Lower lobe of right lung (tissue), 2 donors: Measurements from ENCODE around the gene ANO10. TPM values are rescaled to one million over a fixed set of nuclear protein-coding genes. Genes with fewer than 3 reads are reported as not detected.

Experiments used
- ATAC-seq, 2 donors: fragments of 200-7000 bp; cut with Tn5 transposase; one replicate each; pipeline ENCODE4 v1.9.1; 2020 to 2022; ENCODE audit warnings: mild to moderate bottlenecking in 2 of 2, moderate library complexity in 2 of 2
- DNase-seq: peaks from one replicate; pipeline ENCODE4 v3.0.0-alpha.2; 2020
- H3K27ac ChIP-seq: fragments of 200-600 bp; one replicate; pipeline ENCODE4 v1.8.0; 2022
- H3K27me3 ChIP-seq: fragments of 200-600 bp; one replicate; pipeline ENCODE4 v1.8.0; 2022; ENCODE audit warnings: low read depth
- H3K36me3 ChIP-seq: fragments of 200-600 bp; one replicate; pipeline ENCODE4 v1.8.0; 2022; ENCODE audit warnings: mild to moderate bottlenecking
- H3K4me1 ChIP-seq: fragments of 200-600 bp; one replicate; pipeline ENCODE4 v1.8.0; 2022
- H3K4me3 ChIP-seq: fragments of 200-600 bp; one replicate; pipeline ENCODE4 v1.8.0; 2022; ENCODE audit warnings: mild to moderate bottlenecking
- H3K9me3 ChIP-seq: fragments of 200-600 bp; one replicate; pipeline ENCODE4 v1.8.0; 2022
- intact Hi-C: fragments of 100-400 bp; cut with DNase I; formaldehyde crosslinking; loops from one replicate; pipeline ENCODE4 v1.11.0; 2022
- total RNA-seq: library from RNA; stranded (reverse); fragmentation: NEBNext Ultra II Directional; extraction: Animal tissue kit (Norgen Biotek cat#: 25700); gene quantifications from one replicate; pipeline ENCODE4 v1.2.1, GENCODE V29; 2021
- TF ChIP-seq, protein P1 (sequence below): fragments of 200-600 bp; IDR thresholded peaks from one replicate; pipeline ENCODE4 v1.8.0; 2022; ENCODE audit warnings: antibody characterized with exemption, mild to moderate bottlenecking
- donor health status: DM: no; HTN: yes; CAD: no; lungs with severe emphysema.

Gene ANO10
- total RNA-seq, 1 donor from 2014 or later: 32.3 TPM

DNA sequence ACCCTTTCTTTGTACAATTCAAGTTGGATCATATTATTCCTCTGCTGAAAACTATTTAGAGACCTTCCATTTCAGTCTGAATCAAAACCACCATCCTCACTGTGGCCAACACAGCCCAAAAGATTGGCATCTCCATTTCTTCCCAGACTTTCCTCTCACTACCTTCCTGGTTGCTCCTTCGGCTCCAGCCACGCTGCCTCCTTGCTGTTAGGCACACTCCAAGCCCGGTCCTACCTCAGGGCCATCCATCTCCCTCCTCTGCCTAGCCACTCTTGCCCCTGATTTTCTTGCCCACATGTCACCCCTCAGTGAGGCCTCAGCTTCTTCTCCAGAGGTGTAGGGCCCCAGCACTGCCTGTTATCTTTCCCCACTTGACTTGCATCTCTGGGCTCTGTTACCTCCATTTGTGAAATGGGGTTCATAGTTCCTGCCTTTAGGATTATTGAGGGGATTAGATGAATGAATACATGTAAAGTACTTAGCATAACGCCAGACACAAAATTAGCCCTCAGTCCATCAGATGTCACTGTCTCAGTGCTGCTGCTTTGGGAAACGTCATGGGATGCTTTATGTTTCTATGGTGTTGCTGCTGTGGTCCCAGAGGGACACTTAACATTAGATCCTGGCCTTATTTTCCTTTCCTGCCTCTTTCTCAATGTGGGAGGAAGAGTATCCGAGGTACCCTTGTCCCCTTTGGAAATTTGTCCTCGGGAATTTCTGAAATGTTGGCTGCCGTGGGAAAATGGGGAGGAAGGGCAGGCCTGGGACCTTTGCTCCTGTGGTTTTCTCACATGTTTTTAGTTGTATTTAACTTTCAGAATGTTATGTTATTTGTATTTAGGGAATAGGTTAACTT, 304.1 kb downstream of the ANO10 start:
- H3K27ac ChIP-seq: peak overlapping the region; percentile 25
- no peaks in the 10 kb centered on the region for H3K27me3 ChIP-seq
- H3K9me3 ChIP-seq: no peaks in the 10 kb centered on the region
- intact Hi-C loops: no loop called here
- H3K36me3 ChIP-seq: no peaks in the 10 kb centered on the region
- ATAC-seq (peak in 1 of 2 donors; percentile 9), DNase-seq (no peak)
- no peak overlapping the region for H3K4me3 ChIP-seq
- H3K4me1 ChIP-seq: peaks cover 57% of the 10 kb centered on the region
- TF ChIP-seq, protein P1, sequence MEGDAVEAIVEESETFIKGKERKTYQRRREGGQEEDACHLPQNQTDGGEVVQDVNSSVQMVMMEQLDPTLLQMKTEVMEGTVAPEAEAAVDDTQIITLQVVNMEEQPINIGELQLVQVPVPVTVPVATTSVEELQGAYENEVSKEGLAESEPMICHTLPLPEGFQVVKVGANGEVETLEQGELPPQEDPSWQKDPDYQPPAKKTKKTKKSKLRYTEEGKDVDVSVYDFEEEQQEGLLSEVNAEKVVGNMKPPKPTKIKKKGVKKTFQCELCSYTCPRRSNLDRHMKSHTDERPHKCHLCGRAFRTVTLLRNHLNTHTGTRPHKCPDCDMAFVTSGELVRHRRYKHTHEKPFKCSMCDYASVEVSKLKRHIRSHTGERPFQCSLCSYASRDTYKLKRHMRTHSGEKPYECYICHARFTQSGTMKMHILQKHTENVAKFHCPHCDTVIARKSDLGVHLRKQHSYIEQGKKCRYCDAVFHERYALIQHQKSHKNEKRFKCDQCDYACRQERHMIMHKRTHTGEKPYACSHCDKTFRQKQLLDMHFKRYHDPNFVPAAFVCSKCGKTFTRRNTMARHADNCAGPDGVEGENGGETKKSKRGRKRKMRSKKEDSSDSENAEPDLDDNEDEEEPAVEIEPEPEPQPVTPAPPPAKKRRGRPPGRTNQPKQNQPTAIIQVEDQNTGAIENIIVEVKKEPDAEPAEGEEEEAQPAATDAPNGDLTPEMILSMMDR: no peak

DNA sequence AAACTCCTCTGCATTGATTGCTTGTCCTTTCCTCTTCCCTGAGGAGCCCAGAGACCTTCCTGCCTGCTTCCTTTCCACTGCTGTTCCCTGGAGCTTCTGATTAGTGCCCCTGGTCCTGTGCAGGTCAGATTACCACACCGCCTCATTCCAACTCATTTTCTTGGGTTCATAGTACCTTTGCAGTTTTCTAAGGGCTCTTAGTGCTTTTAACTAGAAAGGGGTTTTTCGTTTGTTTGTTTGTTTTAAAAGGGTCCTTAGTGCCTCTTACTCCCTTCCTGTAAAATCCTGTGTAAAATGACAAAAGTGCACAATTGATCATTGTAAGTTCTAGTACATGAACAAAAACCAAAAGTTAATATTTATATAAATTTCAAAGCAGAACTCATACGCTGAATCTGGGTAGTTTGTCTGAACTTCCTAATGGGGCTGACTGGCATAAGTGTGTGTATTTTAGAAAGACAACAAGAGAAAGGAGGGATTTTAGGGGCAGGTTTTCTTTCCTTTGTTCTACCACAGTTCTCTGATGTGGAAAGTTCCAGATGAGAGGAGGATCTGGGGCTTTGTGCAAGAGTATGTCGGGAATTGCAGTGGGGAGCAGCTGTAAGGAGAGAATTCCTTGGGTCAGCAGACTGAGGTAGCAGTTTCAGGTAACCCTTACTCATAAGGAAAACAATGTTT, 304.9 kb downstream of the ANO10 start:
- DNase-seq (no peak), ATAC-seq (peak in 1 of 2 donors; percentile 62)
- no peak overlapping the region for H3K4me3 ChIP-seq
- H3K27ac ChIP-seq: no peak overlapping the region
- no peaks in the 10 kb centered on the region for H3K9me3 ChIP-seq
- peaks cover 57% of the 10 kb centered on the region for H3K4me1 ChIP-seq
- intact Hi-C loops: no loop called here
- H3K27me3 ChIP-seq: no peaks in the 10 kb centered on the region
- peaks cover 5% of the 10 kb centered on the region for H3K36me3 ChIP-seq
- TF ChIP-seq, protein P1: no peak

Other genes starting within 250 kb of the ANO10 start
- 59.2 TPM for gene ABHD5, start 68.9 kb upstream of the ANO10 start, total RNA-seq